GM13977 (cell line): ENCODE measurements around the gene ZDHHC14.
"Not testable (repeated sequence)": the region's sequence is repeated elsewhere in the genome, so short reads cannot be mapped to it uniquely, and the experiment has no call there.

ENCODE experiments used
- DNase-seq: peaks from one replicate; pipeline ENCODE4 v3.0.0; 2012; ENCODE audit warnings: low spot score
- CTCF ChIP-seq: IDR thresholded peaks from 2 replicates; pipeline ENCODE4 v1.5.1; 2012; ENCODE audit warnings: mild to moderate bottlenecking, control low read depth; ENCODE audit not compliant: insufficient read depth; ENCODE audit errors: extremely low read depth, missing control alignments
- in situ Hi-C: fragments of 300-500 bp; cut with MboI; formaldehyde crosslinking; loops from one replicate; pipeline ENCODE4 v1.12.0; 2022; ENCODE audit warnings: low sequenced_read_pairs, low pct_unique_long_range_greater_than_20kb, mixed read lengths, inconsistent platforms; ENCODE audit not compliant: unreplicated experiment

ZDHHC14 gene

GRCh38 chr6:157403686-157404051 lies 22.7 kb downstream of the ZDHHC14 start:
- in situ Hi-C loops = no loop called here
- DNase-seq = no peak
- TF ChIP-seq CTCF = no peak

DNA sequence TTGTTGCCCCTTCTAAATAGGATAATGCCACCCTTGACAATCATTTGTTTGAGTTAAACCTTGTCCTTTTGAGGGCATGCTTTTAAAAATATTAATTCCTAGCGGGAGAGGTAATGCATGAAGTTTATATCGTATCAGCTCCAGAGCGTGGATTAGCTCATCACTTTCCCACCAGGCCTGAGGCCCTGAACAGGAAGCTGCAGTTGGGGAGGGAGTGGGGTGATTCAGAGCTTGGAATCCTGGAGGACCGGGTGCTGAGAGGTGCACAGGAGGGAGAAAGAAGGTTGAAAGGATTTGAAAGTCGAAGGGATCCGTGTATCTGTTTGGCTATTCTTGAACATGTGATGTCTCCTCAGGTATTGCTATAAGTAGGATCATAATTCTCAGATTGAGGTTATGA lies 25.0 kb downstream of the ZDHHC14 start:
- in situ Hi-C loops = no loop called here
- TF ChIP-seq CTCF = no peak
- DNase-seq = no peak

DNA sequence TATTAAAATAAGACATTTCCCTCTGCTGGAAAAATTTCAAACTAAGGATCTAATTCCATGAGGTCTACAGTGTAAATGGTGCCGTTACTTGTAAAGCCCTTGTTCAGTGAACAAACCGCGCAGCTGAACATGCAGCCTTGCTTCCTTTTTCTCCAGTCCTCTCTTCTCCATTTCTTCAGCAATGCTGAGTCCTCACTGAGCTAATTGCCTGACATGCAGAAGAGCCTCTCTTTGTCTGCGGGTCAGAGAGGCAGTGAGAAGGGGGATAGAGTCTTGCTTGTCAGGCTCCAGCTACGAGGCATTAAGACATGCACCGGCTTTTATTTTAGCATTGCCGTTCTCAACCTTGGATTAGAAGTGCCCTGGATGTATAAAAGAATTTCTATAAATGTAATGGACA lies 25.7 kb downstream of the ZDHHC14 start:
- in situ Hi-C loops = no loop called here
- TF ChIP-seq CTCF = no peak
- DNase-seq = no peak

GRCh38 chr6:157407646-157408045 lies 26.7 kb downstream of the ZDHHC14 start:
- TF ChIP-seq CTCF = no peak
- in situ Hi-C loops = no loop called here
- no peak for DNase-seq

GRCh38 chr6:157408427-157408826 lies 27.4 kb downstream of the ZDHHC14 start:
- DNase-seq, in situ Hi-C loops: not testable (repeated sequence)

- TF ChIP-seq CTCF = no peak
- DNase-seq = no peak
- in situ Hi-C loops = no loop called here
Observed at GRCh38 chr6:157410045-157410444, 29.1 kb downstream of the ZDHHC14 start.

- no peak for TF ChIP-seq CTCF
- DNase-seq = no peak
- in situ Hi-C loops = no loop called here
Observed at GRCh38 chr6:157411368-157411767, 30.4 kb downstream of the ZDHHC14 start.
